Mammary epithelial cell (primary cell): ENCODE measurements around the gene CFAP43.

Source experiments
- EZH2 ChIP-seq: IDR thresholded peaks from 2 replicates; pipeline ENCODE4 v1.6.1; 2012; ENCODE audit warnings: low read length, inconsistent platforms, borderline replicate concordance
- TF ChIP-seq, protein P1 (sequence below), 2 donors: IDR thresholded peaks in 1 of 2; conservative IDR thresholded peaks in 1 of 2; 2 replicates each; pipeline ENCODE4 v1.5.1; 2011 to 2012; ENCODE audit warnings: inconsistent platforms in 2 of 2, low read length in 2 of 2, mild to moderate bottlenecking in 2 of 2, control low read depth in 1 of 2, low read depth in 1 of 2; ENCODE audit not compliant: insufficient read depth in 1 of 2; ENCODE audit errors: extremely low read depth in 1 of 2

DNA sequence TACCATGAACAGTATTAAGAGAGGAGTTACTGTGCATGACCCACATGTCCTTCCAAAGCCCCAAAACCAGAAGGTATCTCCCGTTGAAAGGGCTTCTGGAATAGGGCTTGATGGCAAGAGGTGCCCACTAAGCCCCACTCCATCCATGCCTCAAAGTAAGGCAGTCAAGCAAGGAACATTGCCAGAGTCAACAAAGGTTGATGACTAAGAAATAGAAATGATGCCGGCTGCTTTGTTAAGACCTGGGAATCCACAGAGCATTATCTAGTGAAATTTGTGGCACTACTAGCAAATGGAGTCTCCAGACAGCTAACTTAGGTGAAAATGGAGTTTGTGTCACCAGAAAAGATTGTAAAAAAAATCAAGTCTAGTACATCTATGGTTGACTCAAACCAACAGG lies 104.0 kb downstream of the CFAP43 start:
- TF ChIP-seq, protein P1, sequence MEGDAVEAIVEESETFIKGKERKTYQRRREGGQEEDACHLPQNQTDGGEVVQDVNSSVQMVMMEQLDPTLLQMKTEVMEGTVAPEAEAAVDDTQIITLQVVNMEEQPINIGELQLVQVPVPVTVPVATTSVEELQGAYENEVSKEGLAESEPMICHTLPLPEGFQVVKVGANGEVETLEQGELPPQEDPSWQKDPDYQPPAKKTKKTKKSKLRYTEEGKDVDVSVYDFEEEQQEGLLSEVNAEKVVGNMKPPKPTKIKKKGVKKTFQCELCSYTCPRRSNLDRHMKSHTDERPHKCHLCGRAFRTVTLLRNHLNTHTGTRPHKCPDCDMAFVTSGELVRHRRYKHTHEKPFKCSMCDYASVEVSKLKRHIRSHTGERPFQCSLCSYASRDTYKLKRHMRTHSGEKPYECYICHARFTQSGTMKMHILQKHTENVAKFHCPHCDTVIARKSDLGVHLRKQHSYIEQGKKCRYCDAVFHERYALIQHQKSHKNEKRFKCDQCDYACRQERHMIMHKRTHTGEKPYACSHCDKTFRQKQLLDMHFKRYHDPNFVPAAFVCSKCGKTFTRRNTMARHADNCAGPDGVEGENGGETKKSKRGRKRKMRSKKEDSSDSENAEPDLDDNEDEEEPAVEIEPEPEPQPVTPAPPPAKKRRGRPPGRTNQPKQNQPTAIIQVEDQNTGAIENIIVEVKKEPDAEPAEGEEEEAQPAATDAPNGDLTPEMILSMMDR (conservative IDR thresholded peaks at IDR 0.05 in 1 of 2, IDR thresholded peaks at IDR 0.05 in 1 of 2; ENCODE audit: extremely low read depth in 1 of 2, insufficient read depth in 1 of 2, low read depth in 1 of 2, low read length in 2 of 2), result no peak
- no peak for TF ChIP-seq EZH2
